ENCODE measurements around the gene CDC25B. TPM values are rescaled to one million over a fixed set of nuclear protein-coding genes. Genes with fewer than 3 reads are reported as not detected.

The CDC25B gene
- total and polyA plus RNA-seq, 7 donors = 5.1 to 9.1 (median 7.1) TPM

DNA sequence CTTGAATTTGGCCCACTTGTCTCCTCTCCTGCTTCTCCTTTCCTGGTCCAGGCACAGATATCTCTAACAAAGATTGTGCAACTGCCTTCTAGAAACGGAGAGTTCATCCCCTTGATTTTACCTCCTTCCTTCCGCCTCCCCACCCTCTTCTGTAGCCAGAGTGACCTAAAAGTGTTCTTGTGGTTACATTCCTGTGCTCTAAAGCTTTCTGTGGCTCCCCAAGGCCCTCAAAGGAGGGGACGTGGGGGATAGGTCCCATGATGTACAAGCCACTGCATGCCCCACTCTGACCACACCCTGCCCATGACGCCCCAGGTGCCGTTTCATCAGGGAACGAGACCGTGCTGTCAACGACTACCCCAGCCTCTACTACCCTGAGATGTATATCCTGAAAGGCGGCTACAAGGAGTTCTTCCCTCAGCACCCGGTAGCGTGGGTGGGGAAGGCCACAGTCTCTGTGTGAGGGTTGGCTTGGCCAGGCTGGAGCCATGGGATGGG, 8.2 kb downstream of the CDC25B start:
- Histone ChIP-seq H3K27me3 (ENCODE audit: insufficient read depth in 3 of 3, low read length in 2 of 3) (no peaks in the 10 kb centered on the region), H3K4me3 (no peak overlapping the region), H3K4me1 (peaks cover 32% of the 10 kb centered on the region), H3K36me3 (ENCODE audit: insufficient read depth in 1 of 2, low read depth in 1 of 2) (peaks cover 0 to 41% of the 10 kb centered on the region in 2 donors), H3K27ac (peak overlapping the region; percentile 86), H3K9me3 (no peaks in the 10 kb centered on the region)
- peak in 1 of 2 donors; percentile 34 for DNase-seq
- ATAC-seq = no peak
- 76 to 87% (median 80%) methylated on average over 11 of the region's 11 CpGs for WGBS, 3 donors
- TF ChIP-seq, protein P1, sequence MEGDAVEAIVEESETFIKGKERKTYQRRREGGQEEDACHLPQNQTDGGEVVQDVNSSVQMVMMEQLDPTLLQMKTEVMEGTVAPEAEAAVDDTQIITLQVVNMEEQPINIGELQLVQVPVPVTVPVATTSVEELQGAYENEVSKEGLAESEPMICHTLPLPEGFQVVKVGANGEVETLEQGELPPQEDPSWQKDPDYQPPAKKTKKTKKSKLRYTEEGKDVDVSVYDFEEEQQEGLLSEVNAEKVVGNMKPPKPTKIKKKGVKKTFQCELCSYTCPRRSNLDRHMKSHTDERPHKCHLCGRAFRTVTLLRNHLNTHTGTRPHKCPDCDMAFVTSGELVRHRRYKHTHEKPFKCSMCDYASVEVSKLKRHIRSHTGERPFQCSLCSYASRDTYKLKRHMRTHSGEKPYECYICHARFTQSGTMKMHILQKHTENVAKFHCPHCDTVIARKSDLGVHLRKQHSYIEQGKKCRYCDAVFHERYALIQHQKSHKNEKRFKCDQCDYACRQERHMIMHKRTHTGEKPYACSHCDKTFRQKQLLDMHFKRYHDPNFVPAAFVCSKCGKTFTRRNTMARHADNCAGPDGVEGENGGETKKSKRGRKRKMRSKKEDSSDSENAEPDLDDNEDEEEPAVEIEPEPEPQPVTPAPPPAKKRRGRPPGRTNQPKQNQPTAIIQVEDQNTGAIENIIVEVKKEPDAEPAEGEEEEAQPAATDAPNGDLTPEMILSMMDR (IDR thresholded peaks at IDR 0.05) = no peak
- intact Hi-C loops (cut with DNase I) = no loop called here

DNA sequence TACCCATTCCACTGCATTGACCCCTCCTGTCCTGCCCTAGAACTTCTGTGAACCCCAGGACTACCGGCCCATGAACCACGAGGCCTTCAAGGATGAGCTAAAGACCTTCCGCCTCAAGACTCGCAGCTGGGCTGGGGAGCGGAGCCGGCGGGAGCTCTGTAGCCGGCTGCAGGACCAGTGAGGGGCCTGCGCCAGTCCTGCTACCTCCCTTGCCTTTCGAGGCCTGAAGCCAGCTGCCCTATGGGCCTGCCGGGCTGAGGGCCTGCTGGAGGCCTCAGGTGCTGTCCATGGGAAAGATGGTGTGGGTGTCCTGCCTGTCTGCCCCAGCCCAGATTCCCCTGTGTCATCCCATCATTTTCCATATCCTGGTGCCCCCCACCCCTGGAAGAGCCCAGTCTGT, 8.7 kb downstream of the CDC25B start:
- ATAC-seq (no peak), DNase-seq (peak in 1 of 2 donors; percentile 26)
- peaks cover 32% of the 10 kb centered on the region for H3K4me1 ChIP-seq
- TF ChIP-seq, protein P1 (IDR thresholded peaks at IDR 0.05) = no peak
- H3K27me3 ChIP-seq (ENCODE audit: insufficient read depth in 3 of 3, low read length in 2 of 3) = no peaks in the 10 kb centered on the region
- peak overlapping the region; percentile 86 for H3K27ac ChIP-seq
- WGBS, 3 donors = 85 to 89% (median 86%) methylated on average over 11 of the region's 11 CpGs
- no peaks in the 10 kb centered on the region for H3K9me3 ChIP-seq
- intact Hi-C loops (cut with DNase I) = no loop called here
- H3K36me3 ChIP-seq (ENCODE audit: insufficient read depth in 1 of 2, low read depth in 1 of 2) = peaks cover 0 to 41% of the 10 kb centered on the region in 2 donors
- no peak overlapping the region for H3K4me3 ChIP-seq

DNA sequence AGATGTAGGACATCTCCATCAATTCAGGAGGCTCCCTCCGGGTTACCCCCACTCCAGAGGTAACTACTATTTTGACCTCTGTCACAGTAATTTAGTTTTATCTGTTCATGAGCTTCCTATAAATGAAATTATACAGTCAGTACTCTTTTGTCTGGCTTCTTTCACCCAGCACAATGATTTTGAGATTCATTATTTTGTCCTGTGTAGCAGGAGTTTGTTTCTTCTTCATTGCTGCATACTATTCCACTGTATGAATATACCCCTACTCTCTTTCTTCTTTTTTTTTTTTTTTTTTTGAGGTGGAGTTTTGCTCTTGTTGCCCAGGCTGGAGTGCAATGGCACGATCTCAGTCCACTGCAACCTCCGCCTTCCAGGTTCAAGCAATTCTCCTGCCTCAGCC, 12.4 kb downstream of the CDC25B start:
- TF ChIP-seq, protein P1 (IDR thresholded peaks at IDR 0.05) = no peak
- no peak for ATAC-seq

GRCh38 chr20:3811467-3812258, 15.6 kb downstream of the CDC25B start:
- TF ChIP-seq, protein P1 (IDR thresholded peaks at IDR 0.05) = no peak
- 1% methylated on average over 20 of the region's 20 CpGs for WGBS, 3 donors
- peaks cover 45% of the 10 kb centered on the region for H3K4me1 ChIP-seq
- peak overlapping the region; percentile 82 for H3K27ac ChIP-seq
- ATAC-seq = peak; percentile 90 to 94 (median 92)
- H3K36me3 ChIP-seq (ENCODE audit: insufficient read depth in 1 of 2, low read depth in 1 of 2) = no peaks in the 10 kb centered on the region
- no peaks in the 10 kb centered on the region for H3K9me3 ChIP-seq
- no peaks in the 10 kb centered on the region for H3K27me3 ChIP-seq (ENCODE audit: insufficient read depth in 3 of 3, low read length in 2 of 3)
- H3K4me3 ChIP-seq = peak overlapping the region; percentile 67
- DNase-seq = peak; percentile 99
- intact Hi-C loops (cut with DNase I) = no loop called here

More for the DNA sequence above, 12.4 kb downstream of the CDC25B start:
- H3K27me3 ChIP-seq (ENCODE audit: insufficient read depth in 3 of 3, low read length in 2 of 3) = no peaks in the 10 kb centered on the region
- H3K9me3 ChIP-seq = no peaks in the 10 kb centered on the region
- H3K27ac ChIP-seq = peak overlapping the region; percentile 86
- peaks cover 57% of the 10 kb centered on the region for H3K4me1 ChIP-seq
- WGBS, 3 donors = 80 to 85% (median 81%) methylated on average over 3 of the region's 3 CpGs
- intact Hi-C loops (cut with DNase I) = no loop called here
- peaks cover 0 to 11% of the 10 kb centered on the region in 2 donors for H3K36me3 ChIP-seq (ENCODE audit: insufficient read depth in 1 of 2, low read depth in 1 of 2)
- no peak for DNase-seq
- peak overlapping the region; percentile 28 for H3K4me3 ChIP-seq

All from psoas muscle (tissue), 8 donors.